Activated T-helper 2 cell treated with anti-CD3 and anti-CD28 coated beads, Interferon-gamma antibody, Interleukin-2, Interleukin-4, amounts not matched to agents 10 μg/mL and 5 μg/mL and 100 μg/mL, durations not matched to agents 14 hours and 24 hours and 36 hours (primary cell): ENCODE data around the gene MAST4. TPM values are rescaled to one million over a fixed set of nuclear protein-coding genes. Genes with fewer than 3 reads are reported as not detected.

Source experiments
- DNase-seq: peaks from one replicate; pipeline ENCODE4 v3.0.0; 2021; ENCODE audit warnings: low spot score
- H3K27ac Mint-ChIP-seq: one replicate; pipeline ENCODE4 v1.8.0; 2021; ENCODE audit warnings: mixed read lengths
- H3K27me3 Mint-ChIP-seq: one replicate; pipeline ENCODE4 v1.8.0; 2021; ENCODE audit warnings: low read depth, mixed read lengths
- H3K36me3 Mint-ChIP-seq: one replicate; pipeline ENCODE4 v1.8.0; 2021; ENCODE audit warnings: low read depth, mixed read lengths
- H3K4me1 Mint-ChIP-seq: one replicate; pipeline ENCODE4 v1.8.0; 2021; ENCODE audit warnings: low read depth, mixed read lengths
- H3K4me3 Mint-ChIP-seq: one replicate; pipeline ENCODE4 v1.8.0; 2021; ENCODE audit warnings: low read depth, mild to moderate bottlenecking, moderate library complexity, mixed read lengths
- H3K9me3 Mint-ChIP-seq: one replicate; pipeline ENCODE4 v1.8.0; 2021; ENCODE audit warnings: mixed read lengths
- intact Hi-C: fragments of 100-400 bp; cut with micrococcal nuclease; formaldehyde crosslinking; loops from one replicate; pipeline ENCODE4 v1.15.1; 2023
- total RNA-seq: library from RNA; stranded (reverse); gene quantifications from 2 replicates; pipeline ENCODE4 v1.2.3, GENCODE V29; 2022

The MAST4 gene
- total RNA-seq, 1 donor from 2014 or later, result 6.1 TPM

GRCh38 chr5:66637994-66638393, 41.8 kb downstream of the MAST4 start:
- peaks cover 9% of the 10 kb centered on the region for H3K27me3 Mint-ChIP-seq
- no peak for DNase-seq
- no peaks in the 10 kb centered on the region for H3K4me1 Mint-ChIP-seq
- no peak overlapping the region for H3K27ac Mint-ChIP-seq
- no peak overlapping the region for H3K4me3 Mint-ChIP-seq
- no peaks in the 10 kb centered on the region for H3K36me3 Mint-ChIP-seq
- intact Hi-C loops, result no loop called here
- no peaks in the 10 kb centered on the region for H3K9me3 Mint-ChIP-seq

- H3K27ac Mint-ChIP-seq, result no peak overlapping the region
- peaks cover 11% of the 10 kb centered on the region for H3K27me3 Mint-ChIP-seq
- H3K9me3 Mint-ChIP-seq, result no peaks in the 10 kb centered on the region
- intact Hi-C loops, result no loop called here
- DNase-seq, result no peak
- no peak overlapping the region for H3K4me3 Mint-ChIP-seq
- no peaks in the 10 kb centered on the region for H3K4me1 Mint-ChIP-seq
- no peaks in the 10 kb centered on the region for H3K36me3 Mint-ChIP-seq
Observed at GRCh38 chr5:66639037-66639436, 42.8 kb downstream of the MAST4 start.

- Mint-ChIP-seq H3K4me3 (no peak overlapping the region), H3K36me3 (no peaks in the 10 kb centered on the region), H3K27ac (no peak overlapping the region), H3K27me3 (peaks cover 14% of the 10 kb centered on the region), H3K9me3 (no peaks in the 10 kb centered on the region), H3K4me1 (peaks cover 5% of the 10 kb centered on the region)
- intact Hi-C loops, result no loop called here
- no peak for DNase-seq
Observed at GRCh38 chr5:66642538-66642937, 46.3 kb downstream of the MAST4 start.

- intact Hi-C loops, result no loop called here
- Mint-ChIP-seq H3K27me3 (peaks cover 14% of the 10 kb centered on the region), H3K27ac (no peak overlapping the region), H3K36me3 (no peaks in the 10 kb centered on the region), H3K9me3 (no peaks in the 10 kb centered on the region), H3K4me1 (peaks cover 5% of the 10 kb centered on the region), H3K4me3 (no peak overlapping the region)
- no peak for DNase-seq
Observed at GRCh38 chr5:66643387-66643786, 47.2 kb downstream of the MAST4 start.

- intact Hi-C loops, result no loop called here
- Mint-ChIP-seq H3K9me3 (no peaks in the 10 kb centered on the region), H3K4me3 (no peak overlapping the region), H3K27me3 (peaks cover 11% of the 10 kb centered on the region), H3K36me3 (no peaks in the 10 kb centered on the region), H3K4me1 (peaks cover 5% of the 10 kb centered on the region), H3K27ac (no peak overlapping the region)
- no peak for DNase-seq
Observed at GRCh38 chr5:66644111-66644510, 47.9 kb downstream of the MAST4 start.

- H3K4me1 Mint-ChIP-seq, result peaks cover 5% of the 10 kb centered on the region
- H3K9me3 Mint-ChIP-seq, result no peaks in the 10 kb centered on the region
- peaks cover 15% of the 10 kb centered on the region for H3K27me3 Mint-ChIP-seq
- no peak overlapping the region for H3K4me3 Mint-ChIP-seq
- intact Hi-C loops, result no loop called here
- H3K36me3 Mint-ChIP-seq, result no peaks in the 10 kb centered on the region
- H3K27ac Mint-ChIP-seq, result no peak overlapping the region
- no peak for DNase-seq
Observed at GRCh38 chr5:66645039-66645438, 48.8 kb downstream of the MAST4 start.

- H3K4me1 Mint-ChIP-seq, result peaks cover 5% of the 10 kb centered on the region
- intact Hi-C loops, result no loop called here
- DNase-seq, result no peak
- peaks cover 15% of the 10 kb centered on the region for H3K27me3 Mint-ChIP-seq
- H3K9me3 Mint-ChIP-seq, result no peaks in the 10 kb centered on the region
- no peak overlapping the region for H3K4me3 Mint-ChIP-seq
- H3K36me3 Mint-ChIP-seq, result no peaks in the 10 kb centered on the region
- H3K27ac Mint-ChIP-seq, result no peak overlapping the region
Observed at GRCh38 chr5:66646570-66646969, 50.4 kb downstream of the MAST4 start.

GRCh38 chr5:66647146-66647856, 51.1 kb downstream of the MAST4 start:
- no peaks in the 10 kb centered on the region for H3K9me3 Mint-ChIP-seq
- no peak overlapping the region for H3K4me3 Mint-ChIP-seq
- H3K27ac Mint-ChIP-seq, result no peak overlapping the region
- H3K36me3 Mint-ChIP-seq, result no peaks in the 10 kb centered on the region
- peaks cover 5% of the 10 kb centered on the region for H3K4me1 Mint-ChIP-seq
- DNase-seq, result no peak
- peaks cover 11% of the 10 kb centered on the region for H3K27me3 Mint-ChIP-seq
- intact Hi-C loops, result no loop called here

- Mint-ChIP-seq H3K36me3 (no peaks in the 10 kb centered on the region), H3K27ac (no peak overlapping the region), H3K4me1 (no peaks in the 10 kb centered on the region), H3K27me3 (peaks cover 13% of the 10 kb centered on the region), H3K9me3 (no peaks in the 10 kb centered on the region), H3K4me3 (no peak overlapping the region)
- no peak for DNase-seq
- intact Hi-C loops, result no loop called here
Observed at GRCh38 chr5:66652818-66653217, 56.6 kb downstream of the MAST4 start.

GRCh38 chr5:66653325-66653724, 57.1 kb downstream of the MAST4 start:
- Mint-ChIP-seq H3K9me3 (no peaks in the 10 kb centered on the region), H3K4me3 (no peak overlapping the region), H3K36me3 (no peaks in the 10 kb centered on the region), H3K27me3 (peaks cover 13% of the 10 kb centered on the region), H3K4me1 (no peaks in the 10 kb centered on the region), H3K27ac (no peak overlapping the region)
- DNase-seq, result no peak
- intact Hi-C loops, result no loop called here

- Mint-ChIP-seq H3K4me1 (no peaks in the 10 kb centered on the region), H3K27me3 (peaks cover 9% of the 10 kb centered on the region), H3K36me3 (no peaks in the 10 kb centered on the region), H3K9me3 (no peaks in the 10 kb centered on the region), H3K4me3 (no peak overlapping the region), H3K27ac (no peak overlapping the region)
- intact Hi-C loops, result no loop called here
- DNase-seq, result no peak
Observed at GRCh38 chr5:66655395-66656324, 59.5 kb downstream of the MAST4 start.

- Mint-ChIP-seq H3K9me3 (no peaks in the 10 kb centered on the region), H3K36me3 (no peaks in the 10 kb centered on the region), H3K4me1 (no peaks in the 10 kb centered on the region), H3K4me3 (no peak overlapping the region), H3K27me3 (peaks cover 15% of the 10 kb centered on the region), H3K27ac (no peak overlapping the region)
- intact Hi-C loops, result no loop called here
- DNase-seq, result no peak
Observed at GRCh38 chr5:66658516-66658915, 62.3 kb downstream of the MAST4 start.

- Mint-ChIP-seq H3K9me3 (no peaks in the 10 kb centered on the region), H3K4me1 (no peaks in the 10 kb centered on the region), H3K27ac (no peak overlapping the region), H3K36me3 (no peaks in the 10 kb centered on the region), H3K4me3 (no peak overlapping the region), H3K27me3 (peaks cover 15% of the 10 kb centered on the region)
- no peak for DNase-seq
- intact Hi-C loops, result no loop called here
Observed at GRCh38 chr5:66659780-66660179, 63.6 kb downstream of the MAST4 start.
